ENCODE data around the gene DCP2.

GRCh38 chr5:113060408-113061025 lies 83.9 kb downstream of the DCP2 start:
- TF ChIP-seq CTCF (IDR thresholded peaks at IDR 0.05; ENCODE audit: insufficient read depth, low read length, poor library complexity, severe bottlenecking) (no peak), EZH2phosphoT487 (conservative IDR thresholded peaks at IDR 0.05; ENCODE audit: low read length) (no peak)

Measured in SU-DHL-6 (cell line).